LNCaP clone FGC (cell line): Measurements from ENCODE around the gene PTPRC.

Source experiments
- DNase-seq: peaks from one replicate; pipeline ENCODE4 v3.0.0-alpha.2; 2011; ENCODE audit warnings: low read depth
- H3K4me3 ChIP-seq: 2 replicates; pipeline ENCODE4 v1.5.1; 2011; ENCODE audit warnings: mild to moderate bottlenecking, low read depth, low read length, control low read depth
- CTCF ChIP-seq: IDR thresholded peaks from 2 replicates; pipeline ENCODE4 v1.5.1; 2012; ENCODE audit warnings: mild to moderate bottlenecking; ENCODE audit not compliant: control insufficient read depth, insufficient read depth; ENCODE audit errors: extremely low read depth

Gene PTPRC

GRCh38 chr1:198794498-198794897 lies 155.7 kb downstream of the PTPRC start:
- no peak for DNase-seq
- H3K4me3 ChIP-seq = no peak overlapping the region
- TF ChIP-seq CTCF = no peak

GRCh38 chr1:198797656-198798055 lies 158.8 kb downstream of the PTPRC start:
- no peak overlapping the region for H3K4me3 ChIP-seq
- no peak for TF ChIP-seq CTCF
- DNase-seq = no peak

GRCh38 chr1:198798923-198799386 lies 160.1 kb downstream of the PTPRC start:
- no peak for DNase-seq
- H3K4me3 ChIP-seq = no peak overlapping the region
- TF ChIP-seq CTCF = peak; percentile 24; the same call in 1 of the 2 replicates

- no peak for TF ChIP-seq CTCF
Measured at GRCh38 chr1:198805498-198806151, 166.8 kb downstream of the PTPRC start.

GRCh38 chr1:198806861-198807260 lies 168.0 kb downstream of the PTPRC start:
- no peak overlapping the region for H3K4me3 ChIP-seq
- no peak for DNase-seq
- TF ChIP-seq CTCF = no peak

More at GRCh38 chr1:198805498-198806151, 166.8 kb downstream of the PTPRC start:
- DNase-seq = no peak
- H3K4me3 ChIP-seq = no peak overlapping the region
